ENCODE measurements around the gene ABI1. TPM values are rescaled to one million over a fixed set of nuclear protein-coding genes. Genes with fewer than 3 reads are reported as not detected.

The ABI1 gene
- total RNA-seq, 1 donor: 71.7 TPM

GRCh38 chr10:26779176-26779860, 81.4 kb downstream of the ABI1 start:
- Histone ChIP-seq H3K4me1 (ENCODE audit: insufficient read depth, low read length) (peaks cover 18% of the 10 kb centered on the region), H3K4me3 (ENCODE audit: insufficient read depth, low read length) (no peak overlapping the region), H3K79me2 (ENCODE audit: insufficient read depth, low read length) (peaks cover 88% of the 10 kb centered on the region), H3K36me3 (ENCODE audit: insufficient read depth, low read length) (no peaks in the 10 kb centered on the region), H3K4me2 (ENCODE audit: insufficient read depth, low read length) (no peak overlapping the region), H3K9me3 (ENCODE audit: low read depth, low read length) (no peaks in the 10 kb centered on the region), H3K27ac (ENCODE audit: low read depth, low read length) (no peak overlapping the region), H4K20me1 (ENCODE audit: insufficient read depth, low read length) (peaks cover 33% of the 10 kb centered on the region), H2AFZ (ENCODE audit: low read length) (no peak overlapping the region), H3K27me3 (ENCODE audit: insufficient read depth, low read length) (no peaks in the 10 kb centered on the region)
- no peak for TF ChIP-seq CTCF (IDR thresholded peaks at IDR 0.05; ENCODE audit: extremely low read depth, low read depth, low read length)
- DNase-seq (ENCODE audit: insufficient read length, low spot score, missing footprints): no peak

- DNase-seq (ENCODE audit: insufficient read length, low spot score, missing footprints): no peak
- Histone ChIP-seq H3K4me2 (ENCODE audit: insufficient read depth, low read length) (no peak overlapping the region), H3K4me3 (ENCODE audit: insufficient read depth, low read length) (no peak overlapping the region), H4K20me1 (ENCODE audit: insufficient read depth, low read length) (peaks cover 22% of the 10 kb centered on the region), H3K36me3 (ENCODE audit: insufficient read depth, low read length) (no peaks in the 10 kb centered on the region), H3K27ac (ENCODE audit: low read depth, low read length) (no peak overlapping the region), H3K27me3 (ENCODE audit: insufficient read depth, low read length) (no peaks in the 10 kb centered on the region), H3K79me2 (ENCODE audit: insufficient read depth, low read length) (peaks cover 84% of the 10 kb centered on the region), H3K4me1 (ENCODE audit: insufficient read depth, low read length) (peaks cover 23% of the 10 kb centered on the region), H3K9me3 (ENCODE audit: low read depth, low read length) (no peaks in the 10 kb centered on the region), H2AFZ (ENCODE audit: low read length) (no peak overlapping the region)
- TF ChIP-seq CTCF (IDR thresholded peaks at IDR 0.05; ENCODE audit: extremely low read depth, low read depth, low read length): no peak
Observed at GRCh38 chr10:26777686-26778085, 83.1 kb downstream of the ABI1 start.

- Histone ChIP-seq H3K36me3 (ENCODE audit: insufficient read depth, low read length) (no peaks in the 10 kb centered on the region), H3K79me2 (ENCODE audit: insufficient read depth, low read length) (peaks cover 85% of the 10 kb centered on the region), H3K4me3 (ENCODE audit: insufficient read depth, low read length) (no peak overlapping the region), H2AFZ (ENCODE audit: low read length) (no peak overlapping the region), H3K4me1 (ENCODE audit: insufficient read depth, low read length) (peaks cover 13% of the 10 kb centered on the region), H3K27ac (ENCODE audit: low read depth, low read length) (no peak overlapping the region), H3K27me3 (ENCODE audit: insufficient read depth, low read length) (no peaks in the 10 kb centered on the region), H4K20me1 (ENCODE audit: insufficient read depth, low read length) (peaks cover 15% of the 10 kb centered on the region), H3K9me3 (ENCODE audit: low read depth, low read length) (no peaks in the 10 kb centered on the region), H3K4me2 (ENCODE audit: insufficient read depth, low read length) (no peak overlapping the region)
- no peak for TF ChIP-seq CTCF (IDR thresholded peaks at IDR 0.05; ENCODE audit: extremely low read depth, low read depth, low read length)
- no peak for DNase-seq (ENCODE audit: insufficient read length, low spot score, missing footprints)
Observed at GRCh38 chr10:26776258-26776657, 84.5 kb downstream of the ABI1 start.

GRCh38 chr10:26773633-26774032, 87.1 kb downstream of the ABI1 start:
- Histone ChIP-seq H3K4me2 (ENCODE audit: insufficient read depth, low read length) (no peak overlapping the region), H3K27ac (ENCODE audit: low read depth, low read length) (no peak overlapping the region), H4K20me1 (ENCODE audit: insufficient read depth, low read length) (peaks cover 2% of the 10 kb centered on the region), H3K4me1 (ENCODE audit: insufficient read depth, low read length) (peaks cover 5% of the 10 kb centered on the region), H3K79me2 (ENCODE audit: insufficient read depth, low read length) (peaks cover 77% of the 10 kb centered on the region), H3K4me3 (ENCODE audit: insufficient read depth, low read length) (no peak overlapping the region), H3K9me3 (ENCODE audit: low read depth, low read length) (no peaks in the 10 kb centered on the region), H3K36me3 (ENCODE audit: insufficient read depth, low read length) (peaks cover 2% of the 10 kb centered on the region), H3K27me3 (ENCODE audit: insufficient read depth, low read length) (no peaks in the 10 kb centered on the region), H2AFZ (ENCODE audit: low read length) (no peak overlapping the region)
- no peak for DNase-seq (ENCODE audit: insufficient read length, low spot score, missing footprints)
- no peak for TF ChIP-seq CTCF (IDR thresholded peaks at IDR 0.05; ENCODE audit: extremely low read depth, low read depth, low read length)

Data from osteoblast (primary cell).